CD14-positive monocyte (primary cell): ENCODE measurements around the gene SLC39A9. TPM values are rescaled to one million over a fixed set of nuclear protein-coding genes. Genes with fewer than 3 reads are reported as not detected.

Experiments
- DNase-seq, 3 donors: peaks; one replicate each; pipeline ENCODE4 v3.0.0-alpha.2; 2011 to 2022
- H2AFZ ChIP-seq: 2 replicates; pipeline ENCODE4 v1.6.0; 2012; ENCODE audit warnings: mild to moderate bottlenecking, low read depth, low read length, inconsistent platforms; ENCODE audit not compliant: insufficient read depth, poor library complexity, severe bottlenecking
- H3K27ac ChIP-seq, 2 donors: 1 replicate in 1 of 2; 2 replicates in 1 of 2; pipeline ENCODE4 v1.5.1; 2012 to 2013; ENCODE audit warnings: low read length in 2 of 2, control low read depth in 1 of 2, inconsistent platforms in 1 of 2, low read depth in 1 of 2, mild to moderate bottlenecking in 1 of 2
- H3K27me3 ChIP-seq, 2 donors: one replicate each; pipeline versions ENCODE4 v1.6.0 to v1.6.1; 2011 to 2013; ENCODE audit warnings: low read length in 2 of 2; ENCODE audit not compliant: control insufficient read depth in 2 of 2, insufficient read depth in 2 of 2
- H3K36me3 ChIP-seq, 2 donors: replicated peaks in 1 of 2; 1 replicate in 1 of 2; 2 replicates in 1 of 2; pipeline versions ENCODE4 v1.5.1 to v1.6.1; 2012 to 2013; ENCODE audit warnings: low read length in 2 of 2, control low read depth in 1 of 2, inconsistent platforms in 1 of 2, mild to moderate bottlenecking in 1 of 2; ENCODE audit not compliant: insufficient read depth in 2 of 2, control insufficient read depth in 1 of 2
- H3K4me1 ChIP-seq, 2 donors: 1 replicate in 1 of 2; 2 replicates in 1 of 2; pipeline versions ENCODE4 v1.5.1 to v1.6.1; 2012 to 2013; ENCODE audit warnings: low read length in 2 of 2, control low read depth in 1 of 2, inconsistent platforms in 1 of 2, mild to moderate bottlenecking in 1 of 2, moderate library complexity in 1 of 2; ENCODE audit not compliant: insufficient read depth in 2 of 2, control insufficient read depth in 1 of 2
- H3K4me2 ChIP-seq: replicated peaks from 2 replicates; pipeline ENCODE3; 2012; ENCODE audit warnings: low read length, moderate library complexity, mild to moderate bottlenecking; ENCODE audit not compliant: poor library complexity, severe bottlenecking; ENCODE audit errors: extremely low read depth
- H3K4me3 ChIP-seq, 3 experiments: fragments of 200-600 bp in 1 of 3; sonication (generic) in 1 of 3; replicated peaks in 1 of 3; 1 replicate in 2 of 3; 2 replicates in 1 of 3; pipeline ENCODE4 v1.5.1; 2011 to 2013; ENCODE audit warnings: low read length in 3 of 3, mild to moderate bottlenecking in 3 of 3, control low read depth in 2 of 3, low read depth in 2 of 3, inconsistent platforms in 1 of 3, moderate library complexity in 1 of 3
- H3K79me2 ChIP-seq: 2 replicates; pipeline ENCODE4 v1.6.0; 2012; ENCODE audit warnings: mild to moderate bottlenecking, control low read depth, inconsistent platforms, low read length, moderate library complexity; ENCODE audit not compliant: insufficient read depth
- H3K9ac ChIP-seq: 2 replicates; pipeline ENCODE4 v1.6.0; 2017; ENCODE audit warnings: low read length, mild to moderate bottlenecking; ENCODE audit not compliant: insufficient read depth, poor library complexity, severe bottlenecking
- H3K9me3 ChIP-seq, 2 donors: replicated peaks in 1 of 2; 1 replicate in 1 of 2; 2 replicates in 1 of 2; pipeline versions ENCODE4 v1.5.1 to v1.6.1; 2012 to 2013; ENCODE audit warnings: low read length in 2 of 2, control low read depth in 1 of 2; ENCODE audit not compliant: control insufficient read depth in 1 of 2, insufficient read depth in 1 of 2
- H4K20me1 ChIP-seq: 2 replicates; pipeline ENCODE4 v1.6.0; 2012; ENCODE audit warnings: mild to moderate bottlenecking, low read length, control low read depth, moderate library complexity; ENCODE audit not compliant: insufficient read depth
- H3K27ac Mint-ChIP-seq, 7 donors: one replicate each; pipeline ENCODE4 v1.8.0; 2020; ENCODE audit warnings: mild to moderate bottlenecking in 7 of 7, mixed read lengths in 7 of 7, moderate library complexity in 6 of 7, inconsistent platforms in 2 of 7
- H3K27me3 Mint-ChIP-seq, 3 donors: one replicate each; pipeline ENCODE4 v1.8.0; 2021 to 2022; ENCODE audit warnings: low read depth in 3 of 3, mild to moderate bottlenecking in 3 of 3, mixed read lengths in 3 of 3, moderate library complexity in 3 of 3, inconsistent platforms in 1 of 3
- H3K36me3 Mint-ChIP-seq, 2 donors: one replicate each; pipeline ENCODE4 v1.8.0; 2020; ENCODE audit warnings: mixed read lengths in 2 of 2, inconsistent platforms in 1 of 2, mild to moderate bottlenecking in 1 of 2
- H3K4me1 Mint-ChIP-seq: one replicate; pipeline ENCODE4 v1.8.0; 2020; ENCODE audit warnings: mild to moderate bottlenecking, mixed read lengths
- H3K4me3 Mint-ChIP-seq, 2 donors: one replicate each; pipeline ENCODE4 v1.8.0; 2020; ENCODE audit warnings: mild to moderate bottlenecking in 2 of 2, mixed read lengths in 2 of 2, moderate library complexity in 1 of 2
- H3K9me3 Mint-ChIP-seq, 7 donors: one replicate each; pipeline ENCODE4 v1.8.0; 2020 to 2022; ENCODE audit warnings: mixed read lengths in 7 of 7, mild to moderate bottlenecking in 6 of 7, moderate library complexity in 6 of 7, inconsistent platforms in 2 of 7
- CTCF ChIP-seq: fragments of 200-600 bp; IDR thresholded peaks from one replicate; pipeline ENCODE4 v1.8.0; 2022; ENCODE audit warnings: antibody characterized with exemption, mild to moderate bottlenecking
- WGBS: methylation state at CpG from one replicate; pipeline ENCODE4 v1.1.5; 2013; ENCODE audit warnings: missing lambda C conversion rate; ENCODE audit not compliant: insufficient coverage; 5-methylcytosine and 5-hydroxymethylcytosine counted together
- intact Hi-C, 2 donors: fragments of 100-400 bp; cut with micrococcal nuclease; formaldehyde crosslinking; loops; one replicate each; pipeline versions ENCODE4 v1.15.0 to v1.15.1; 2023
- polyA plus RNA-seq, 3 donors: library from polyadenylated mRNA; depleted of rRNA in 1 of 3; unstranded in 2 of 3; stranded (reverse) in 1 of 3; fragments of 300-500 nt in 2 of 3; fragments of >200 nt in 1 of 3; fragmentation: Illumina TruSeq in 2 of 3; gene quantifications; 1 replicate in 2 of 3; 2 replicates in 1 of 3; pipeline ENCODE4 v1.2.3, GENCODE V29; 2012 to 2021

The SLC39A9 gene
- polyA plus RNA-seq, 3 donors, result 28.6 to 44.2 (median 37.6) TPM

DNA sequence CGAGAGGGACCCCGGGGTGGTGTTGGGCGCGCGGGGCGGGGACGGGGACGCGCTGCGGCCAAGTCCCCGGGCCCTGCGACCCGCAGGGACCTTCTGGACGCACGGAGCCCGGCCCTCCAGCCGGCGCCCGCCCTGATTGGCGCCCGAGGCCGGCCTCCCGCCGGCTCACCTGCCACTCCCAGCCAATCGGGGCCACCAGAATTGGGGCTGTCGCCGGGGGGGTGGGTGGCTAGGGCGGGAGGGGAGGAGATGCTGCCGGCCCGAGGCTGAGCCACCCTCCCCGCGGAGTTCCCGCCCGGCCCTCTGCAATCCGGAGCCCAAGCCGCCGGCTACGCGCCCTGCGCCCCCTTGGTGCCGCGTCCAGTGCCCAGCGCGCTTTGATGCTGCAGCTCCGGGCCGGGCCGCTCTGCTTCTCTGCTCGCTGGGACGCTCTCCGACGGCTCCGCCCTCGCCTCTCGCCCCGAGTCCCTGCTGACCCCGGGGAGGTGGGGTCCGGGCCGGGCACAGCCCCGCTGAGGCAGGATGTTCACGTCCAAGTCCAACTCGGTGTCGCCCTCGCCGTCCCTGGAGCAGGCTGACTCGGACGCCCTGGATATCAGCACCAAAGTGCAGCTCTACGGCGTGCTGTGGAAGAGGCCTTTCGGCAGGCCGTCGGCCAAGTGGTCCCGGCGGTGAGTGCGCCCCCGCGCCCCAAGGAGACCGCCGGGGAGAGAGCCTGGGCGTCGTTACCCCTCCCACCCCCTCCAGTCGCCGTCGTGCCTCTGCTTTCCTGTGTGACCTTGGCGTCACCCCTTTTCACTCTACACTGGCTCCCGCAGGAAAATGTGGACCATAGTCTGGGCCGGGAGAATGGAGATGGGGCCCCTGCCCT, 86.2 kb downstream of the SLC39A9 start, which contains the start of gene PLEKHD1:
Gene PLEKHD1, plus strand, starts transcription at position 285 of the 871 bp plus-strand sequence. Its CDS starts 238 bp downstream, at position 523.
- DNase-seq, result no peak
- no peak within 1 kb of the TSS for H2AFZ ChIP-seq
- H3K4me2 ChIP-seq, result no peak within 1 kb of the TSS
- Mint-ChIP-seq H3K4me1 (peaks cover 5% of the 10 kb centered on the region), H3K27ac (peak within 1 kb of the TSS in 1 of 7 donors; percentile 14), H3K4me3 (peak within 1 kb of the TSS in 1 of 2 donors; percentile 72), H3K9me3 (peaks cover 0 to 10% (median 0%) of the 10 kb centered on the region in 7 donors), H3K27me3 (peaks cover 54 to 76% (median 72%) of the 10 kb centered on the region in 3 donors), H3K36me3 (no peaks in the 10 kb centered on the region)
- no peak within 1 kb of the TSS for H3K4me3 ChIP-seq
- H3K79me2 ChIP-seq, result no peaks in the 10 kb centered on the region
- TF ChIP-seq CTCF, result no peak
- no peaks in the 10 kb centered on the region for H4K20me1 ChIP-seq
- peaks cover 42 to 63% of the 10 kb centered on the region in 2 donors for H3K27me3 ChIP-seq
- H3K27ac ChIP-seq, result no peak within 1 kb of the TSS
- H3K4me1 ChIP-seq, result peaks cover 0 to 13% of the 10 kb centered on the region in 2 donors
- peaks cover 0 to 11% of the 10 kb centered on the region in 2 donors for H3K9me3 ChIP-seq
- H3K9ac ChIP-seq, result no peak within 1 kb of the TSS
- no peaks in the 10 kb centered on the region for H3K36me3 ChIP-seq
- WGBS, result 3% methylated on average over 66 of the region's 86 CpGs
- intact Hi-C loops, result no loop called here

- TF ChIP-seq CTCF, result no peak
- H4K20me1 ChIP-seq, result no peaks in the 10 kb centered on the region
- no peaks in the 10 kb centered on the region for H3K36me3 ChIP-seq
- no peak overlapping the region for H3K4me2 ChIP-seq
- peaks cover 42 to 63% of the 10 kb centered on the region in 2 donors for H3K27me3 ChIP-seq
- H3K27ac ChIP-seq, result no peak overlapping the region
- H3K79me2 ChIP-seq, result no peaks in the 10 kb centered on the region
- H3K4me3 ChIP-seq, result no peak overlapping the region
- no peak overlapping the region for H3K9ac ChIP-seq
- H3K4me1 ChIP-seq, result peaks cover 0 to 13% of the 10 kb centered on the region in 2 donors
- intact Hi-C loops, result no loop called here
- Mint-ChIP-seq H3K4me1 (peaks cover 5% of the 10 kb centered on the region), H3K27ac (no peak overlapping the region), H3K4me3 (peak overlapping the region in 1 of 2 donors; percentile 72), H3K36me3 (no peaks in the 10 kb centered on the region), H3K9me3 (peaks cover 0 to 10% (median 0%) of the 10 kb centered on the region in 7 donors), H3K27me3 (peaks cover 52 to 77% (median 72%) of the 10 kb centered on the region in 3 donors)
- peaks cover 0 to 11% of the 10 kb centered on the region in 2 donors for H3K9me3 ChIP-seq
- DNase-seq, result no peak
- H2AFZ ChIP-seq, result no peak overlapping the region
- no CpG with 5 or more reads among the region's 11 CpGs for WGBS
Measured at GRCh38 chr14:69485315-69485660, 86.8 kb downstream of the SLC39A9 start.
